ENCODE data around the gene TNS3.

The TNS3 gene

DNA sequence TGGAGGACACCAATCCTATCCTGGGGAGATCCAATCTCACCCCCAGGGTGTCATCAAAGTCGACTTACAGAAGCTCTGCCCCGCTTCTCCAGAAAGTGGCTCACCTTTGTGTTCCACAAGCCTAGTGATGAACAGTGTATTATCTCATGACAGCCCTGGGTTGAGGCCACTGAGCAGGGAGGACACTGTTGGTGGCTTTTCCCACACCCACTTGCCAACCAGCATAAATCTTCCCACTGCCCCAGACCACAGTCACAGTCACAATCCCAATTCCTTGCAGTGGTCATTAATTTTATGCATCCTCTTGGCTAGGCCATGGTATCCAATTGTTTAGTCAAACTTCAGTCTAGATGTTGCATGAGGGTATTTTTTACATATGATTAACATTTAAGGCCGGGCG, 18.4 kb downstream of the TNS3 start:
- Histone ChIP-seq H3K9me2 (replicated peaks; ENCODE audit: control insufficient read depth, low read length) (no peaks in the 10 kb centered on the region), H3K27ac (ENCODE audit: low read depth, low read length) (no peak overlapping the region), H4K20me1 (ENCODE audit: control insufficient read depth, insufficient read depth, low read depth, low read length) (no peaks in the 10 kb centered on the region), H3K27me3 (ENCODE audit: control insufficient read depth, low read length) (no peaks in the 10 kb centered on the region), H3K79me2 (ENCODE audit: control insufficient read depth, low read length) (no peaks in the 10 kb centered on the region), H3K4me2 (ENCODE audit: low read length) (no peak overlapping the region), H3K36me3 (ENCODE audit: control insufficient read depth, low read length) (no peaks in the 10 kb centered on the region), H3K9me3 (ENCODE audit: control insufficient read depth, insufficient read depth, low read length) (no peaks in the 10 kb centered on the region), H3K4me3 (ENCODE audit: low read length) (no peak overlapping the region), H3K4me1 (ENCODE audit: control insufficient read depth, low read length) (peaks cover 5% of the 10 kb centered on the region), H3F3A (ENCODE audit: control insufficient read depth, insufficient read depth) (no peaks in the 10 kb centered on the region)
- no peak for TF ChIP-seq EZH2phosphoT487 (IDR thresholded peaks at IDR 0.05; ENCODE audit: borderline replicate concordance, low read length)
- TF ChIP-seq, protein P1, sequence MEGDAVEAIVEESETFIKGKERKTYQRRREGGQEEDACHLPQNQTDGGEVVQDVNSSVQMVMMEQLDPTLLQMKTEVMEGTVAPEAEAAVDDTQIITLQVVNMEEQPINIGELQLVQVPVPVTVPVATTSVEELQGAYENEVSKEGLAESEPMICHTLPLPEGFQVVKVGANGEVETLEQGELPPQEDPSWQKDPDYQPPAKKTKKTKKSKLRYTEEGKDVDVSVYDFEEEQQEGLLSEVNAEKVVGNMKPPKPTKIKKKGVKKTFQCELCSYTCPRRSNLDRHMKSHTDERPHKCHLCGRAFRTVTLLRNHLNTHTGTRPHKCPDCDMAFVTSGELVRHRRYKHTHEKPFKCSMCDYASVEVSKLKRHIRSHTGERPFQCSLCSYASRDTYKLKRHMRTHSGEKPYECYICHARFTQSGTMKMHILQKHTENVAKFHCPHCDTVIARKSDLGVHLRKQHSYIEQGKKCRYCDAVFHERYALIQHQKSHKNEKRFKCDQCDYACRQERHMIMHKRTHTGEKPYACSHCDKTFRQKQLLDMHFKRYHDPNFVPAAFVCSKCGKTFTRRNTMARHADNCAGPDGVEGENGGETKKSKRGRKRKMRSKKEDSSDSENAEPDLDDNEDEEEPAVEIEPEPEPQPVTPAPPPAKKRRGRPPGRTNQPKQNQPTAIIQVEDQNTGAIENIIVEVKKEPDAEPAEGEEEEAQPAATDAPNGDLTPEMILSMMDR (IDR thresholded peaks at IDR 0.05; ENCODE audit: low read depth, low read length, poor library complexity, severe bottlenecking), result no peak

DNA sequence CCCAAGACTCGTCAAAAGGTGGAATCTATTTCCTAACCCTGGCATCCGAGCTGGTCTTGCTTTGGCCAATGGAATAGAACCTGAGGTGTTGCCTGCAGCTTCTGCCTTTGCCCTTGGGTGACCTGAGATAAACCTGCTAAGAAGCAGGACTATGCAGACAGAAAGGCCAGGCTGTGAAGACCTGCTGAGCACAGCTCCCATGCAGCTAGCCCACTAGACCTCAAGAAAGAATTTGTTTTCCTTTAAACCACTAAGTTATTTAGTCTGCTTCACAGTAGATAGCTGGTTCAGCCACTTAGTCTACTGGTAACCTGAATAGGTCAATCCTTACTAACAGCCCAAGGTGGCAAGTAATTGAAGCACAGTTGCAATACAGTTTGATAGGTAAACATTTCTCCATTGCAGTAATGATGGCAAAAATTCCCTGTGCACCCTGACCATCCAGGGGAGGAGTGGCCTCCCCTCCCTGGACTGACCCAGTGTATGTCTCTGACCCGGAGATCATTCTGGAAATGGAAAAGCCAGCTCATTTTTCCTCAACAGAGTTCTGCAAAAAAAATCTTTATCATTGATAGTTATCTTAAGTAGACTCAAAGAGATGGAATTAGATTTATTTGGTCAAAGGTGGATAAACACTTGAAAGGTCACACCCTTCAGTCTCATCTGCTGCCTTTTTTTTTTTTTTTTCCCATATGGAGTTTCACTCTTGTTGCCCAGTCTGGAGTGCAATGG, 20.0 kb downstream of the TNS3 start:
- Histone ChIP-seq H3K27ac (ENCODE audit: low read depth, low read length) (no peak overlapping the region), H3K4me3 (ENCODE audit: low read length) (no peak overlapping the region), H3K27me3 (ENCODE audit: control insufficient read depth, low read length) (no peaks in the 10 kb centered on the region), H3F3A (ENCODE audit: control insufficient read depth, insufficient read depth) (no peaks in the 10 kb centered on the region), H3K79me2 (ENCODE audit: control insufficient read depth, low read length) (no peaks in the 10 kb centered on the region), H3K36me3 (ENCODE audit: control insufficient read depth, low read length) (no peaks in the 10 kb centered on the region), H4K20me1 (ENCODE audit: control insufficient read depth, insufficient read depth, low read depth, low read length) (no peaks in the 10 kb centered on the region), H3K9me2 (replicated peaks; ENCODE audit: control insufficient read depth, low read length) (no peaks in the 10 kb centered on the region), H3K9me3 (ENCODE audit: control insufficient read depth, insufficient read depth, low read length) (no peaks in the 10 kb centered on the region), H3K4me1 (ENCODE audit: control insufficient read depth, low read length) (no peaks in the 10 kb centered on the region), H3K4me2 (ENCODE audit: low read length) (no peak overlapping the region)
- TF ChIP-seq, protein P1 (IDR thresholded peaks at IDR 0.05; ENCODE audit: low read depth, low read length, poor library complexity, severe bottlenecking), result no peak
- TF ChIP-seq EZH2phosphoT487 (IDR thresholded peaks at IDR 0.05; ENCODE audit: borderline replicate concordance, low read length), result no peak

DNA sequence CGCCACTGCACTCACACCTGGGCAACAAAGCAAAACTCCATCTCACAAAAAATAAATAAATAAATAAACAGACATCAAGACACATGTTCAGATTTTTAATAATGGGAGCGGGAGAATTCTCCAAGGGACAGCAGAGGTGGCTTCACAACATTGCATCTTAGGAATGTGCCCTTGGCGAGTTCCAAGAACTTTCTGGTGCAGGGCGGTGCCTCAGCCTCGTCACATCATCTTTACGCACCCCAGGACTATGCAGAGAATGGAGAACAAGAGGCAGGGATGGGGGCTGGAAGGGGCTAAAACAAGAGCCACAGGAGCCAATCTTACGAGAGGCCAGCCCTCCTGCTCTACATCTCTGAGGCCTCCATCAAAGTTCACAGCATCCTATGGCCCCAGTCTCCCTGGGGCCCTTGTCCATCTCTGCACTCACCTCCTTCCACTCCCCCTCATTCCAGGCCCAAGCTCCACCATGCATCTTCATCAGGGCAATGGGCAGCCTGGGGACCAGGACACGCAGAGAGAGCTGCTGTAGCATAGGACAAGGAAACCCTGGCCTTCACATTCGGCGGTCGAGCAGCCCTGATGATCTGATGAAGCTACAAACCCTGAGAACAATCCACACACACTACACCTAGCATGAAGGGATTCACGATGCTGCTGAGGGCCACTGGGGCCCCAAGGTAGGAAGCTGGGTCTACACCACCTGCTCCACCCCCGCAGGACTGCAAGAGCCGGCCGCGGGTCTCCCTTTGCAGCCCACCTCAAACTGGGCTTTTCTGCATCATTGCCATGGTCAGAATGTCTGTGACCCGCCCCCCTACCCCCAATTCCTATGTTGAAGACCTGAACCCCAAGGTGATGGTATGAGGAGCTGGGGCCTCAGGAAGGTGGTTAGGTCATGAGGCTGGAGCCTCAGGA, 22.3 kb downstream of the TNS3 start:
- H4K20me1 ChIP-seq (ENCODE audit: control insufficient read depth, insufficient read depth, low read depth, low read length), result no peaks in the 10 kb centered on the region
- H3K27me3 ChIP-seq (ENCODE audit: control insufficient read depth, low read length), result no peaks in the 10 kb centered on the region
- H3K4me1 ChIP-seq (ENCODE audit: control insufficient read depth, low read length), result no peaks in the 10 kb centered on the region
- no peaks in the 10 kb centered on the region for H3F3A ChIP-seq (ENCODE audit: control insufficient read depth, insufficient read depth)
- no peaks in the 10 kb centered on the region for H3K9me2 ChIP-seq (replicated peaks; ENCODE audit: control insufficient read depth, low read length)
- no peak overlapping the region for H3K27ac ChIP-seq (ENCODE audit: low read depth, low read length)
- H3K79me2 ChIP-seq (ENCODE audit: control insufficient read depth, low read length), result no peaks in the 10 kb centered on the region
- no peak for TF ChIP-seq EZH2phosphoT487 (IDR thresholded peaks at IDR 0.05; ENCODE audit: borderline replicate concordance, low read length)
- TF ChIP-seq, protein P1 (IDR thresholded peaks at IDR 0.05; ENCODE audit: low read depth, low read length, poor library complexity, severe bottlenecking), result no peak
- no peaks in the 10 kb centered on the region for H3K36me3 ChIP-seq (ENCODE audit: control insufficient read depth, low read length)
- H3K4me3 ChIP-seq (ENCODE audit: low read length), result no peak overlapping the region
- H3K4me2 ChIP-seq (ENCODE audit: low read length), result no peak overlapping the region
- H3K9me3 ChIP-seq (ENCODE audit: control insufficient read depth, insufficient read depth, low read length), result no peaks in the 10 kb centered on the region

Data from DOHH2 (cell line).